HepG2 (cell line): ENCODE results near the gene GJE1. TPM values are rescaled to one million over a fixed set of nuclear protein-coding genes. Genes with fewer than 3 reads are reported as not detected.
A peak's percentile ranks its signal among the peaks of the same experiment; 100 is the strongest.

Experiments used
- ATAC-seq: fragments of 200-7000 bp; cut with Tn5 transposase; 3 replicates; pipeline ENCODE4 v1.9.1; 2020; ENCODE audit warnings: mild to moderate bottlenecking, moderate library complexity
- BruUV-seq: library from RNA; stranded (reverse); fragments of 400-500 nt; replicated peaks from 2 replicates; lab custom pipeline; 2021; lab: Mats Ljungman, UMichigan
- CTCF ChIA-PET: fragments of 300-600 bp; formaldehyde crosslinking; extraction: SDS; loops from one replicate; lab custom pipeline; 2021; ENCODE audit warnings: low total read pairs, inconsistent platforms, low intra/inter-chr PET ratio; lab: Yijun Ruan, JAX
- POLR2A ChIA-PET: fragments of 350-600 bp; sonication (Branson Sonifier 250); formaldehyde crosslinking; loops from one replicate; lab custom pipeline; 2020; ENCODE audit warnings: antibody characterized with exemption, inconsistent platforms; lab: Yijun Ruan, JAX
- DNase-seq: peaks from one replicate; pipeline ENCODE4 v3.0.0-alpha.2; 2015; ENCODE audit warnings: low spot score
- FAIRE-seq: peaks from 3 replicates; lab custom pipeline; 2011; peaks lifted over from hg19 to GRCh38; lab: Jason Lieb, UNC
- H2AFZ ChIP-seq: one replicate; pipeline ENCODE4 v1.6.1; 2011; ENCODE audit warnings: low read length, inconsistent platforms
- H3K27ac ChIP-seq: fragments of 300-600 bp; 3 replicates; pipeline ENCODE4 v1.8.0; 2011; ENCODE audit warnings: mixed run types, mild to moderate bottlenecking, mixed read lengths, low read length, inconsistent platforms; ENCODE audit not compliant: insufficient read depth; ENCODE audit errors: extremely low read length
- H3K27me3 ChIP-seq, 2 experiments: fragments of 200-600 bp in 1 of 2; 2 replicates in 1 of 2; 3 replicates in 1 of 2; pipeline versions ENCODE4 v1.6.0 to v1.8.0; 2011; ENCODE audit warnings: low read length in 2 of 2, mild to moderate bottlenecking in 2 of 2, moderate library complexity in 2 of 2, inconsistent platforms in 1 of 2; ENCODE audit not compliant: insufficient read depth in 2 of 2, control insufficient read depth in 1 of 2
- H3K36me3 ChIP-seq, 2 experiments: fragments of 200-600 bp in 1 of 2; replicated peaks in 1 of 2; 2 replicates in 1 of 2; 3 replicates in 1 of 2; pipeline versions ENCODE4 v1.5.1 to v1.8.0; 2011; ENCODE audit warnings: low read length in 2 of 2, inconsistent platforms in 1 of 2; ENCODE audit not compliant: insufficient read depth in 2 of 2, control insufficient read depth in 1 of 2
- H3K4me1 ChIP-seq: 2 replicates; pipeline ENCODE4 v1.5.1; 2012; ENCODE audit warnings: low read length, inconsistent platforms; ENCODE audit not compliant: insufficient read depth
- H3K4me2 ChIP-seq: 2 replicates; pipeline ENCODE4 v1.6.0; 2011; ENCODE audit warnings: low read depth, low read length, inconsistent platforms
- H3K4me3 ChIP-seq, 3 experiments: fragments of 200-600 bp in 1 of 3; sonication (generic), shearing (Covaris generic) in 1 of 3; replicated peaks in 1 of 3; 2 replicates each; pipeline ENCODE4 v1.5.1; 2011 to 2016; ENCODE audit warnings: low read length in 3 of 3, inconsistent platforms in 2 of 3, low read depth in 2 of 3, mild to moderate bottlenecking in 2 of 3, control low read depth in 1 of 3, mixed read lengths in 1 of 3; ENCODE audit not compliant: insufficient read depth in 1 of 3
- H3K79me2 ChIP-seq: one replicate; pipeline ENCODE4 v1.6.1; 2011; ENCODE audit warnings: low read length, inconsistent platforms; ENCODE audit not compliant: insufficient read depth
- H3K9ac ChIP-seq: 2 replicates; pipeline ENCODE4 v1.6.0; 2011; ENCODE audit warnings: mild to moderate bottlenecking, low read depth, low read length, inconsistent platforms; ENCODE audit not compliant: insufficient read depth
- H3K9me3 ChIP-seq: 2 replicates; pipeline ENCODE4 v1.5.1; 2012; ENCODE audit warnings: mild to moderate bottlenecking, low read length
- H4K20me1 ChIP-seq: 2 replicates; pipeline ENCODE4 v1.6.0; 2011; ENCODE audit warnings: inconsistent platforms, mild to moderate bottlenecking, low read length, moderate library complexity; ENCODE audit not compliant: insufficient read depth
- HNF1A ChIP-seq, 2 experiments: sonication (generic) in 1 of 2; formaldehyde crosslinking in 1 of 2; IDR thresholded peaks; 2 replicates each; pipeline versions ENCODE4 v1.4.0 to v1.6.1; 2016 to 2020; ENCODE audit warnings: borderline replicate concordance in 1 of 2, low read depth in 1 of 2, mild to moderate bottlenecking in 1 of 2, missing genetic modification reagents in 1 of 2
- KLF9 ChIP-seq: IDR thresholded peaks from 2 replicates; pipeline ENCODE4 v1.6.1; 2016; ENCODE audit warnings: low read depth
- NFATC3 ChIP-seq: sonication (generic); formaldehyde crosslinking; IDR thresholded peaks from 2 replicates; pipeline ENCODE4 v1.5.1; 2020; ENCODE audit warnings: mild to moderate bottlenecking, missing genetic modification reagents
- RBM22 ChIP-seq: fragments of 200-400 bp; formaldehyde crosslinking; optimal IDR thresholded peaks from 2 replicates; pipeline ENCODE3; 2017; ENCODE audit warnings: mild to moderate bottlenecking, low read length, moderate library complexity
- ZKSCAN5 ChIP-seq: sonication (generic); formaldehyde crosslinking; IDR thresholded peaks from 2 replicates; pipeline ENCODE4 v1.5.1; 2020; ENCODE audit warnings: mild to moderate bottlenecking, missing genetic modification reagents
- ZNF552 ChIP-seq: sonication (generic); formaldehyde crosslinking; IDR thresholded peaks from 2 replicates; pipeline ENCODE4 v1.9.0; 2022; ENCODE audit warnings: missing genetic modification reagents, mild to moderate bottlenecking, borderline replicate concordance
- ZNF747 ChIP-seq: sonication (generic); formaldehyde crosslinking; IDR thresholded peaks from 2 replicates; pipeline ENCODE4 v1.8.1; 2023; ENCODE audit warnings: missing genetic modification reagents, mild to moderate bottlenecking, borderline replicate concordance
- WGBS: methylation state at CpG from one replicate; pipeline ENCODE4 v1.1.6; 2017; ENCODE audit warnings: low lambda C conversion rate; 5-methylcytosine and 5-hydroxymethylcytosine counted together
- in situ Hi-C: cut with HindIII; loops from 2 replicates; pipeline ENCODE4 v1.10.0; 2017; ENCODE audit warnings: low pct_unique_long_range_greater_than_20kb; ENCODE audit not compliant: extremely low pct_ligation_motif_present
- intact Hi-C: fragments of 100-400 bp; cut with micrococcal nuclease; formaldehyde crosslinking; loops from one replicate; pipeline ENCODE4 v1.10.0; 2022; ENCODE audit not compliant: unreplicated experiment
- polyA plus RNA-seq, 8 experiments: library from polyadenylated mRNA; depleted of rRNA in 3 of 8; stranded (reverse) in 7 of 8; unstranded in 1 of 8; fragments of >200 nt; fragmentation: Illumina TruSeq in 4 of 8; extraction: Trizol in 4 of 8; gene quantifications; 2 replicates each; pipeline versions ENCODE4 v1.2.1 to v1.2.3, GENCODE V29; 2011 to 2016; ENCODE audit warnings: low read depth in 4 of 8, missing spikeins in 1 of 8, mixed read lengths in 1 of 8; ENCODE audit not compliant: insufficient read depth in 1 of 8
- total RNA-seq, 5 experiments: library from RNA; depleted of rRNA; stranded (reverse); fragments of >200 nt; fragmentation: Illumina TruSeq; extraction: Trizol; gene quantifications; 2 replicates each; pipeline ENCODE4 v1.2.3, GENCODE V29; 2016; ENCODE audit warnings: low read depth in 1 of 5
- TF ChIP-seq, protein P1 (sequence below): sonication (generic); formaldehyde crosslinking; IDR thresholded peaks from 2 replicates; pipeline ENCODE4 v1.4.0; 2020; ENCODE audit warnings: missing genetic modification reagents

GJE1 gene
- total and polyA plus RNA-seq, 2 of the 13 experiments (the other 11 are each of a cell fraction or from before 2014, with no cell fraction given) = not detected

DNA sequence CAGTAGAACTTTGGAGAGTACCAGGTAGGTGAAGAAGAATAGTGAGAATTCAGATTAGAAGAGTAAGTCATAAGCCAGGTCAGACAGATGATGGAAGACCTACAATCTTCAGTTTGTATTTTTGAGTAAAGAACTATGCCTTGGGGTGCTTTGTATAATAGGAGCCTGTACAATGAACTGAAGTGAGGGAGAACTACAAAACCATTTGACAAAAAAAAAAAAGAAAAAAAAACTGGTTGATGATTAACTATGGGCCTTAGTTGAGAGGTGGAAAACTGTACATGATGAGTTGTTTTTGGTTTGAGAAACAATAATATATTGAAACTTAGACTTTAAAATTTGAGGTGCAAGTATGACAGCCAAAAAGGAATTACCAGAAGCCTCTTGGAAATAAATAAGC lies 40.0 kb downstream of the GJE1 start:
- FAIRE-seq = no peak
- no peak overlapping the region for H3K4me2 ChIP-seq
- H3K4me3 ChIP-seq = no peak overlapping the region
- H3K9ac ChIP-seq = no peak overlapping the region
- in situ Hi-C loops = no loop called here
- CTCF ChIA-PET = no interaction called here
- no peaks in the 10 kb centered on the region for H3K9me3 ChIP-seq
- TF ChIP-seq HNF1A (IDR thresholded peaks at IDR 0.05; ENCODE audit: low read depth) (0 out of 2 replicates have a peak, but pooled peaks have one; percentile 29), HNF1A (CRISPR knock-in tag; IDR thresholded peaks at IDR 0.05; ENCODE audit: borderline replicate concordance) (no peak), ZNF552 (no peak)
- TF ChIP-seq, all 625 proteins: peak for 1
- BruUV-seq = no TSS peak
- H4K20me1 ChIP-seq = no peaks in the 10 kb centered on the region
- intact Hi-C loops = no loop called here
- H3K4me1 ChIP-seq = peaks cover 17% of the 10 kb centered on the region
- POLR2A ChIA-PET = no interaction called here
- no peak for ATAC-seq
- no peak overlapping the region for H3K27ac ChIP-seq
- no peaks in the 10 kb centered on the region for H3K79me2 ChIP-seq
- no peak for DNase-seq
- no peak overlapping the region for H2AFZ ChIP-seq
- H3K27me3 ChIP-seq = no peaks in the 10 kb centered on the region
- peaks cover 9 to 57% of the 10 kb centered on the region in 2 experiments for H3K36me3 ChIP-seq

DNA sequence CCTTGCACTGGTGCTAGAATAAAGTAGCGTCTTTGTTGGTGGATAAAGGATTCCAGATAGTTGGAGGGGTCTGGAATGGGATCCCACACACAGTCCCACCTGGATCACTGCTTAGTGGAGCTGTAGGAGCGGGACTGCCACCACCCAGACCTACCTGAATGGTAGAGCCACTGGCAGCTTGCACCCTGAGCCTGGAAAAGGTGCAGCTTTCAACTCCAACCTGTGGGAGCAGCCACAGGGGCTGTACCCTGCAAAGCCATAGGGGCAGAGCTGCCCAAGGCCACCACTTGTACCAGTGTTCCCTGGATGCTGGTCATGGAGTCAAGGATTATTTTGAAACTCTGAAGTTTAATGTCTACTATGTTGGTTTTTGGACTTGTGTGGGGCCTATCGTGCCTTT lies 41.3 kb downstream of the GJE1 start:
- H3K79me2 ChIP-seq = no peaks in the 10 kb centered on the region
- no TSS peak for BruUV-seq
- no peak overlapping the region for H3K4me3 ChIP-seq
- H3K4me1 ChIP-seq = peaks cover 17% of the 10 kb centered on the region
- WGBS = 100% methylated on average over 3 of the region's 3 CpGs
- no peak overlapping the region for H2AFZ ChIP-seq
- H3K36me3 ChIP-seq = peaks cover 9 to 58% of the 10 kb centered on the region in 2 experiments
- H3K27me3 ChIP-seq = no peaks in the 10 kb centered on the region
- FAIRE-seq = no peak
- H3K9me3 ChIP-seq = no peaks in the 10 kb centered on the region
- no peak overlapping the region for H3K27ac ChIP-seq
- H3K9ac ChIP-seq = no peak overlapping the region
- in situ Hi-C loops = no loop called here
- ChIA-PET CTCF (no interaction called here), POLR2A (no interaction called here)
- H4K20me1 ChIP-seq = no peaks in the 10 kb centered on the region
- no peak for ATAC-seq
- H3K4me2 ChIP-seq = no peak overlapping the region
- TF ChIP-seq RBM22 = peak; percentile 50
- no peak for TF ChIP-seq NFATC3
- TF ChIP-seq, protein P1, sequence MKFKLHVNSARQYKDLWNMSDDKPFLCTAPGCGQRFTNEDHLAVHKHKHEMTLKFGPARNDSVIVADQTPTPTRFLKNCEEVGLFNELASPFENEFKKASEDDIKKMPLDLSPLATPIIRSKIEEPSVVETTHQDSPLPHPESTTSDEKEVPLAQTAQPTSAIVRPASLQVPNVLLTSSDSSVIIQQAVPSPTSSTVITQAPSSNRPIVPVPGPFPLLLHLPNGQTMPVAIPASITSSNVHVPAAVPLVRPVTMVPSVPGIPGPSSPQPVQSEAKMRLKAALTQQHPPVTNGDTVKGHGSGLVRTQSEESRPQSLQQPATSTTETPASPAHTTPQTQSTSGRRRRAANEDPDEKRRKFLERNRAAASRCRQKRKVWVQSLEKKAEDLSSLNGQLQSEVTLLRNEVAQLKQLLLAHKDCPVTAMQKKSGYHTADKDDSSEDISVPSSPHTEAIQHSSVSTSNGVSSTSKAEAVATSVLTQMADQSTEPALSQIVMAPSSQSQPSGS (CRISPR knock-in tag) = no peak
- TF ChIP-seq ZKSCAN5 (CRISPR knock-in tag) = no peak
- no peak for TF ChIP-seq KLF9
- TF ChIP-seq ZNF747 (CRISPR knock-in tag) = no peak
- TF ChIP-seq, all 625 proteins: peak for 1
- intact Hi-C loops = no loop called here
- DNase-seq = no peak
